ENCODE results near the gene MMP14.
A peak's percentile ranks its signal among the peaks of the same experiment; 100 is the strongest.

DNA sequence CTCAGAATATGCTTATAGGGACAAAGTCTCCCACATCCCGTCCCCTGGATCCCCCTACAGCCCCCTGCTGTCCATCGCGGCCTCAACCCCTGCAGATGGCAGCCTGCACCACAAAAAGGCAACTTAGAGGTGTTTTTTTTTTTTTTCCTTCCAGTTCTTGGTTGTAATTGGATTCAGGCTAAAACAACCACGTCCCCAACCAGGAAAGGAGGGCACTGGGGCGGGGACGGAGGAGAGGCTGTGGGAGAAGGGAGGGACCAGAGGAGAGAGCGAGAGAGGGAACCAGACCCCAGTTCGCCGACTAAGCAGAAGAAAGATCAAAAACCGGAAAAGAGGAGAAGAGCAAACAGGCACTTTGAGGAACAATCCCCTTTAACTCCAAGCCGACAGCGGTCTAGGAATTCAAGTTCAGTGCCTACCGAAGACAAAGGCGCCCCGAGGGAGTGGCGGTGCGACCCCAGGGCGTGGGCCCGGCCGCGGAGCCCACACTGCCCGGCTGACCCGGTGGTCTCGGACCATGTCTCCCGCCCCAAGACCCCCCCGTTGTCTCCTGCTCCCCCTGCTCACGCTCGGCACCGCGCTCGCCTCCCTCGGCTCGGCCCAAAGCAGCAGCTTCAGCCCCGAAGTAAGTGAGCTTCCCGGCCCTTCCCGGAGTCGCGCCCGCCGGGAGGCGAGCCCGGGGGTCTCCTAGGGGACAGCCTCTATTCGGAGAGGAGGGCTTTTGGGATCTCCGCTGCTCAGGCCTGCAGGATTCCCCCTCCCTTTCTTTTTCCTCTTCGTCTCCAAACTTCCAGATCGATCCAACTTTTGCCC lies at the start of gene MMP14:
- TF ChIP-seq POLR2A (IDR thresholded peaks at IDR 0.05) (peak in 1 of 2 donors; percentile 18), CTCF (IDR thresholded peaks at IDR 0.05) (no peak)

Measured in lower leg skin (tissue), 3 donors.